Fibroblast of mammary gland (primary cell): ENCODE data around the gene LENEP.

Source experiments
- DNase-seq: peaks from one replicate; pipeline ENCODE4 v3.0.0-alpha.2; 2010; ENCODE audit warnings: low read depth
- H3K4me3 ChIP-seq: 2 replicates; pipeline ENCODE4 v1.5.1; 2011; ENCODE audit warnings: low read depth, mild to moderate bottlenecking, low read length, moderate library complexity; ENCODE audit not compliant: control insufficient read depth
- CTCF ChIP-seq: conservative IDR thresholded peaks from 2 replicates; pipeline ENCODE4 v1.5.1; 2011; ENCODE audit warnings: low read depth, low read length, inconsistent platforms; ENCODE audit not compliant: control insufficient read depth, insufficient read depth

The LENEP gene

GRCh38 chr1:154956544-154956941 is 36.8 kb upstream of the LENEP start:
- TF ChIP-seq CTCF = no peak

GRCh38 chr1:154957091-154957657 is 36.2 kb upstream of the LENEP start:
- TF ChIP-seq CTCF = no peak
- DNase-seq = no peak
- H3K4me3 ChIP-seq = no peak overlapping the region

More at GRCh38 chr1:154956544-154956941, 36.8 kb upstream of the LENEP start:
- H3K4me3 ChIP-seq = peak overlapping the region; percentile 55
- DNase-seq = no peak

GRCh38 chr1:154958036-154958435 is 35.4 kb upstream of the LENEP start:
- no peak for DNase-seq

GRCh38 chr1:154958681-154959425 is 34.5 kb upstream of the LENEP start:
- H3K4me3 ChIP-seq = no peak overlapping the region

More at GRCh38 chr1:154958036-154958435, 35.4 kb upstream of the LENEP start:
- no peak overlapping the region for H3K4me3 ChIP-seq
- no peak for TF ChIP-seq CTCF

GRCh38 chr1:154959426-154959780 is 34.0 kb upstream of the LENEP start:
- H3K4me3 ChIP-seq = no peak overlapping the region
- DNase-seq = no peak
- no peak for TF ChIP-seq CTCF

More at GRCh38 chr1:154958681-154959425, 34.5 kb upstream of the LENEP start:
- DNase-seq = no peak
- TF ChIP-seq CTCF = no peak

GRCh38 chr1:154960446-154961136 is 32.8 kb upstream of the LENEP start:
- TF ChIP-seq CTCF = no peak
- DNase-seq = no peak

More at GRCh38 chr1:154960446-154961136, 32.8 kb upstream of the LENEP start:
- peak overlapping the region; percentile 69 for H3K4me3 ChIP-seq
